Measurements from ENCODE around the gene DENND11. TPM values are rescaled to one million over a fixed set of nuclear protein-coding genes. Genes with fewer than 3 reads are reported as not detected.

DENND11 gene
- total RNA-seq, 3 donors from 2014 or later, result 15.4 to 16.1 (median 15.8) TPM

DNA sequence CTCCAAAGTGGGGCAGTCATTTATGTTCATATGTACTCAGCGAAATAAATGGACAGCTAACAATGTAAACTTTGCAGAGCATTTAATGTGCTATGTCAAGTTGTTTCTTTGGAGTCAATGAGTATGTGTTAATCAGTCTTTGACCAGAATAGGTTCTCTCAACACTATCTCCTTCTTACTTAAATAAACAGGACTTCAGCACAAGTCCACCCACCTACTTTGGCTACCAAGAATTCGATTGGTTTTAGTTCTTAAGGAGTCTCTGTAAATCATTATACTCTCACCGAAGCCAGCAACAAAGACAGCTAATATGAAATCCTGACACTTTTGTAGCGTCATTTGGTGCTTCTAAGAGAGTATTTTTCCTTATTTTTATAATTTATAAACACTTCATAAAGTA lies 13.1 kb upstream of the DENND11 start:
- Mint-ChIP-seq H3K9me3 (no peaks in the 10 kb centered on the region), H3K4me1 (ENCODE audit: low read depth) (no peaks in the 10 kb centered on the region), H3K27me3 (ENCODE audit: low read depth) (no peaks in the 10 kb centered on the region), H3K4me3 (no peak overlapping the region), H3K36me3 (ENCODE audit: insufficient read depth) (no peaks in the 10 kb centered on the region)
- ATAC-seq (no peak), DNase-seq (no peak)

DNA sequence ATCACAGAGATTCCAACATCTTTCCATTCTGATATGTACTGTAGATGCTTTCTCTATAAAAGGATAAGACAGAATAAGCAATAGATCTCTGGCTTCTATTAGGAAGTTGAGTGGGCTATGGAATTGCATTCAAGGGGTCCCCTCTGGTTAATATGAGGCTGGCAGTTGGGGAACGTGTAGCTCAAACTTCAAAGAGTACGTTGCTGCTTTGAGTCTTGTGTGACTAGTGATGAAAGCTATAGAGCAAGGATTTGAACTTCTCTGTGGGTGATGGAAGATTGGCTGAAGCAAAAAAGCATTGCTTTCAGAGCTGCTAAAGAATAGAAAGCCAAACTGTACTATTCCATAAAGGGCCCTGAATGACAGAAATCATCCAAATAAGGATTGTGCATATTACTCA lies 12.6 kb upstream of the DENND11 start:
- Mint-ChIP-seq H3K4me1 (ENCODE audit: low read depth) (no peaks in the 10 kb centered on the region), H3K27me3 (ENCODE audit: low read depth) (no peaks in the 10 kb centered on the region), H3K36me3 (ENCODE audit: insufficient read depth) (no peaks in the 10 kb centered on the region), H3K9me3 (no peaks in the 10 kb centered on the region), H3K4me3 (no peak overlapping the region)
- ATAC-seq (no peak), DNase-seq (no peak)

DNA sequence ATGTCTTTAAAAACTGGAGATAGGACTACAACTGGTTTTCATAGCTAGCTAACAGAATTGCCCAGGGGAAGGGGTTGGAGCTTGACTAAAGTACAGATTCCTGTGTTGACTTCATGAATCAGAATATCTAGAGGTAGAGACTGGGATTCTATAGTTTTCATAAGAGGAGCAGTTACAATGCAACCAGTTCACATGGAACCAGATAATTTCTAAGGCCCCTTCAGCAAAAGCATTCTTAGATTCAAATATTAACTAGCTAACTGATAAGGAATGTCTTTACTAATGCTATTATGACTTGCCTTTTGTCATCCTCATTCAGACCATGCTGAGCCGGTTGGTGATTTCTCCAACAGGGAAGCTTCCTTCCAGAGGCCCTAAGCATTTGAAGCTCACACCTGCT lies 11.9 kb upstream of the DENND11 start:
- Mint-ChIP-seq H3K36me3 (ENCODE audit: insufficient read depth) (no peaks in the 10 kb centered on the region), H3K4me3 (no peak overlapping the region), H3K9me3 (no peaks in the 10 kb centered on the region), H3K27me3 (ENCODE audit: low read depth) (no peaks in the 10 kb centered on the region), H3K4me1 (ENCODE audit: low read depth) (no peaks in the 10 kb centered on the region)
- DNase-seq, result no peak
- no peak for ATAC-seq

DNA sequence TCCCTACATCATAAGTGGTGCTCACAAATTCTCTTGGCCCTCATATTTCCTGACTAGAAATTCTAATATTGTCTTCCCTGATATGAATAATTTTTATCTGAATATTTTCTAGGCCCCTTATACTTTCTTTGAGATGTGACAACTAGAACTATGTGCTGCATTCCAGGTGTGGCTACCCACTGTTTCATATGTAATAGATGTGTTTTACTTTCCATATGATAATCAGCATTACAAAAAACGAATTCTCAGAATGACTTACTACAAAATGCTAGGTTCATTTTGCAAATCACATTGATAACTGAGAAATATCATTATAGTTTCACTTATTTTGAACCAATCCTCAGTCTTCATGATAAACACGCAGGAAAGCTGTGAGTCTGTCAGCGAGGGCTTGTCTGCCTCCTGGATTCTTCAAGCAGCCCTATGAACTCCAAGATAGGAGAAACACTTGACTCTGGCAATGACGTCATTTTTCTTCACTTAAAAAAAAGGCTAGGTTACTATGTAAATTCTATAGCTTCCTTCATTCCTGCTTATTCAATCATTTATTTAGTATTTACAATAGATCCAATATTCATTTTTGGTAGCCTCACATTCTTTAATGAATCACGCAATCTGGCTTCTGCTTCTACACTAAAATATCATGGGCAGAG lies 10.8 kb upstream of the DENND11 start:
- H3K27me3 Mint-ChIP-seq (ENCODE audit: low read depth), result no peaks in the 10 kb centered on the region
- DNase-seq (no peak), ATAC-seq (no peak)
- no peaks in the 10 kb centered on the region for H3K9me3 Mint-ChIP-seq
- H3K4me3 Mint-ChIP-seq, result no peak overlapping the region
- no peaks in the 10 kb centered on the region for H3K36me3 Mint-ChIP-seq (ENCODE audit: insufficient read depth)
- H3K4me1 Mint-ChIP-seq (ENCODE audit: low read depth), result no peaks in the 10 kb centered on the region

DNA sequence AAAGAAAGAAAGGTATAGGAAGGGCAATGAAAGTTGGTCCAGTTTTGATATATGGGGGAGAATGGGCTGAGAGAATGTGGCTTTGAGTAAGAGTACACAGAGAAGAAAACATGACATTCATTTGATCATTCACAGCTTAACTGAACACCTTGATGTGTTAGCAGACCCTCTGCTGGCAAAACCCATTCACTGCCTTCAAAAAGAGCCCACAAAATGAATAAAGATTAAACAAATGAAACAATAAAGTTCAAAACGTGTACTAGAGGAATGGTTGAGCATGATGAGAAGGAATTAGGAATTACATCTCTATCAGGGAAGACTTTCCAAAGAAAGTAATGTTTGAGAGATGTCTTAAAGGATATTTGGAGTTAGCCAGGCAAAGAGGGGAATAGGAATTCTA lies 8.3 kb upstream of the DENND11 start:
- no peak overlapping the region for H3K4me3 Mint-ChIP-seq
- DNase-seq (no peak), ATAC-seq (no peak)
- no peaks in the 10 kb centered on the region for H3K36me3 Mint-ChIP-seq (ENCODE audit: insufficient read depth)
- H3K27me3 Mint-ChIP-seq (ENCODE audit: low read depth), result no peaks in the 10 kb centered on the region
- H3K9me3 Mint-ChIP-seq, result no peaks in the 10 kb centered on the region
- H3K4me1 Mint-ChIP-seq (ENCODE audit: low read depth), result no peaks in the 10 kb centered on the region

DNA sequence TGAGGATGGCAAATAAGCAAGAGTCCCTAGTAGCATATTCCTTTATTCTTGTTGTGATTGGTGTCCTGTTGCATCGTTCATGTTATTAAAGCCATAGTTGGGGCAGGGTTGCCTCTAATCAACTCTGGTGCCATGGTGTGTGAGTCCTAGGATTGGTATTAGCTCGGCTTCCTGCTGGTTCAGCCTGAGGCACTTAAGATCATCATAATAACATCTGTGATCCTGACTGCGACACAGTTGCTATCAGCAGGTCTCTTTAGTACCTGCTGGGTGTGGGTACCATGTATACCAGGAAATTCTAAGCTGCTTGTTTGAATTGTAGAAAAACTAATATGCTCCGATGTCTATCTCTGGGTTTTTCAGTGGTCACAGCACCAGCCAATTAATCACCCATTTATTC lies 7.8 kb upstream of the DENND11 start:
- DNase-seq, result no peak
- ATAC-seq, result no peak
- Mint-ChIP-seq H3K4me1 (ENCODE audit: low read depth) (no peaks in the 10 kb centered on the region), H3K27me3 (ENCODE audit: low read depth) (no peaks in the 10 kb centered on the region), H3K4me3 (no peak overlapping the region), H3K9me3 (no peaks in the 10 kb centered on the region), H3K36me3 (ENCODE audit: insufficient read depth) (no peaks in the 10 kb centered on the region)

DNA sequence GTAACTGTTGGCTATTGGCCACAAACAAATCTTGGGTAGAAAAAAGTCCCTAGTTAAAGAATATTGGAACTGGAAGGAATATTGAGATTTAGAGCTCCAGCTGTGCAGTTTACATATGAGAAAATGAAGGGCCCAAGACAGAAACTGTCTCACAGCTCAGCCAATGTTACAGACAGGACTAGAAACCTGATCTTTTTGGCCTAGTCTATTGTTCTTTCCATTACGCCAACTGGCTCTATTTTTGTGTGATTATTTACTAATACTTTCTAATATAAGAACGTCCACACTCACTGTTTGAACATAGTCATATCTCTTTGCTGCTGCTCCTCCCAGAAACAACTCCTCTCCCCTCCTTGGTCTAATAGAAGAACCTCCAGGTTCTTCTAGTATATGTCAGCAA lies 7.4 kb upstream of the DENND11 start:
- H3K4me1 Mint-ChIP-seq (ENCODE audit: low read depth), result no peaks in the 10 kb centered on the region
- no peaks in the 10 kb centered on the region for H3K27me3 Mint-ChIP-seq (ENCODE audit: low read depth)
- ATAC-seq (no peak), DNase-seq (no peak)
- H3K9me3 Mint-ChIP-seq, result no peaks in the 10 kb centered on the region
- H3K36me3 Mint-ChIP-seq (ENCODE audit: insufficient read depth), result no peaks in the 10 kb centered on the region
- no peak overlapping the region for H3K4me3 Mint-ChIP-seq

DNA sequence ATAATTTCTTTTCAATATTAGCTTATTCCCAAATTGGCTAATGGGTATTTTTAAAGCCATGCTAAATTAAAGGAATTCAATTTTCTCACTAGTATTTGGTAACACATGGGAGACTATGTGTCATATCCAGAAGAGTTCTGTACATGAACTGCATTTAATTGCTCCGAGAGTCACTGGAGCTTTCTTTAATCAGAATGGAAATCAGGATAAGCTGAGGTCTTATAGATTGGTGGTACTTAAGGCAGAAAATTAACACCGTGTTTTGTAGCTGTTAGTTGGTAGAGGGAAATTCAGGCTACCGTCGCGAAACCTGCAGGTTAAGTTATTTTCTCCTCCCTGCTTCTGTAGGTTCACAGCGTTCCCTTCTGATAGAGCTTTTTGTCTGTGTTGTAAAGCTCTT lies 6.4 kb upstream of the DENND11 start, which contains the start of gene WEE2:
WEE2 (plus strand) TSS at position 3 of the 400 bp plus-strand sequence. CDS start 406 bp downstream, outside the sequence.
- H3K36me3 Mint-ChIP-seq (ENCODE audit: insufficient read depth), result no peaks in the 10 kb centered on the region
- H3K4me1 Mint-ChIP-seq (ENCODE audit: low read depth), result no peaks in the 10 kb centered on the region
- no peak within 1 kb of the TSS for H3K4me3 Mint-ChIP-seq

DNA sequence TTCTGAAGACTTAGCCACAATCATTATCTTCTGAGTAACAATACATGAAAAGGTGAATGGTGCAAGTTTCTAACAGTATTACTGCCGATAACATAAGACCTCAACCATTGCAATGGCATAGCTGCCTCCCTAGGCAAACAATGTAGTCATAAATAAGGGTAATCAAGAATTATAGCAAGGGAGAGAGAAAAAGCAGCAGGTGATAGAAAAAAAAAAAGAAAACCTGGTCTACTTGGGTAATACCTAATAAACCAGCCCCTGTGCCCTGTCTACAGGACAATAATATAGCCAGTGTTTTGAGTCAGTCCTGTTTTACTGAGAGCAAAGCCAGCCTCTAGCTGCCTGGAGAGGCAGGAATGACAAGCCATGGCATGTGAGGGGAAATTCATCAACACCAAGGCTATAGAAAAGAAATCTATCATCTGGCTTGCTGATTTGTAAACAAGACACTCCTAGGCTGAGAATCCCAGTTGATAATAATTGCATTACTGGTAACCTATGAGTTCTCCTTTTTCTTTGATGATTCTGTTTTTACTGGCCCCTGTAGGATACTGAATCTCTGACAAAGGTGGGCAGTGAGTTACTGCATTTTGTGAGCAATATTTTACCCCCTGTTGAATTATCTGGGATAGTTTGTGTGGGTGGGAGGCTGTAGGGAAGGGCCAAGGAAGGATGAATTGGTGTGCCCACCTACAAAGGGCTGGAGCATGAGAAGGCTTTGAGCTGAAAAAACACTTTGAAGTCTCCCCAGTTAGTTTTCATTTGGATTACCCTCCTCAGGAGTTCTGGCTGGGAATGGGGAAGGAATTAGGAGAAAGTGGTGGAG lies 4.5 kb upstream of the DENND11 start:
- ATAC-seq, result no peak
- Mint-ChIP-seq H3K4me3 (no peak overlapping the region), H3K27me3 (ENCODE audit: low read depth) (no peaks in the 10 kb centered on the region), H3K4me1 (ENCODE audit: low read depth) (peaks cover 4% of the 10 kb centered on the region), H3K9me3 (no peaks in the 10 kb centered on the region), H3K36me3 (ENCODE audit: insufficient read depth) (no peaks in the 10 kb centered on the region)
- no peak for DNase-seq

More for the DNA sequence above, 6.4 kb upstream of the DENND11 start, which contains the start of gene WEE2:
- DNase-seq, result no peak
- H3K27me3 Mint-ChIP-seq (ENCODE audit: low read depth), result no peaks in the 10 kb centered on the region
- ATAC-seq, result no peak
- H3K9me3 Mint-ChIP-seq, result no peaks in the 10 kb centered on the region

DNA sequence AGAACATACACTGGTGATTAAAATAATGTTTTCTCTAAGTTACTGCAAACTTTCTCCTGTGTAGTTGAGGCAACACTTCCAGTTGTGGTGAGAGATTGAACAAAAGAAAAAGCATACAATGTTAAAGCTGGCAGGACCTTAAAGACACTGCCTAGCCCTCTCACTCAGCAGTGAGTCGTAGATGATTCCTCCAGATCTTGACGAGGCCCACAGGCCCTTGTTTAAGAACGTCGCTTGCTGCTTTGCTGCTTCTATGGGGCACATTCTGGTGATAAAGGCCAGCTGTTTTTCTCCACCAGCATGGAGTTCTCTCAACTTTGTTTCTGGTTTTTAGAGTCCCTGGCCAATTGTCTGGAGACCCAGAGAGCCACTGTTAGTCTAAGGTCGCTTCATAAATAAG lies 2.8 kb upstream of the DENND11 start:
- H3K4me3 Mint-ChIP-seq, result no peak overlapping the region
- no peak for ATAC-seq
- DNase-seq, result no peak
- no peaks in the 10 kb centered on the region for H3K9me3 Mint-ChIP-seq
- no peaks in the 10 kb centered on the region for H3K27me3 Mint-ChIP-seq (ENCODE audit: low read depth)
- peaks cover 18% of the 10 kb centered on the region for H3K4me1 Mint-ChIP-seq (ENCODE audit: low read depth)
- no peaks in the 10 kb centered on the region for H3K36me3 Mint-ChIP-seq (ENCODE audit: insufficient read depth)

DNA sequence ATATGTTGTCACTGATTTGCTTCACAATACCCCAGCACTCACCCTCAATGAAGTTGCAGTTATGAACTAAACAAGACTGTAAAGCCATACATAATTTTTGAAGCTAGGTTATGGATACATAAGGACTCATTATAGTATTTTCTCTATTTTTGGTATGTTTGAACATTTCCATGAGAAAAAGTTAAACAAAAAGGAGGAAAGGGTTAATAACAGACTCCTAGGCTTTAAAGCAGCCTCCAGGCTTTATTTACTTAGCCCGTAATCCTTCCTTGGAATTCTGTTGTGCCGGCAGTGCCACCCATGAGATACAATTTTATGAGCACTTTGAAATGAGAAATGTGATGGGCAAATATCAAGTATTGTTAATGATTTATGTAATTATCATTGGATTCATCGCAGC lies 2.1 kb upstream of the DENND11 start:
- Mint-ChIP-seq H3K4me3 (no peak overlapping the region), H3K4me1 (ENCODE audit: low read depth) (peaks cover 23% of the 10 kb centered on the region), H3K9me3 (no peaks in the 10 kb centered on the region), H3K36me3 (ENCODE audit: insufficient read depth) (no peaks in the 10 kb centered on the region), H3K27me3 (ENCODE audit: low read depth) (no peaks in the 10 kb centered on the region)
- no peak for ATAC-seq
- no peak for DNase-seq

DNA sequence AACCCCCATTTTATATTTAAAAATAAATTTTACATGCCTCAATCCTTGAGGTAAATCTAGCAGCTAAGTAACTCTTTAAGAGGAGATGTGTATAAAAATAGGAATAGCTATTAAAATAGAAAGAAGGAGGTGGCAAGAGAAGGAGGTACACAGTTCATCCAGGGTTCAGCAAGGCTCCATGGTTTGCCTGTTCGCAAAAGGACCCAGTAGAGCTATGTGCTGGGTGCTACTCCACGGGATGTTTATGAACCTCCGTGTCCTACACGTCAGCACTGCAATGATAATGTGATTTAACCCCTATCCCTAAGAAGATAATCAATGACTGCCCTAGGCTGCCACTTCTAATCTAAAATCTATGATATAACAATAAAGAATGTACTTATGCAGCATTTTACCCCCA lies 926 bp upstream of the DENND11 start:
- DNase-seq (no peak), ATAC-seq (no peak)
- Mint-ChIP-seq H3K9me3 (no peaks in the 10 kb centered on the region), H3K4me3 (peak overlapping the region; percentile 78), H3K27me3 (ENCODE audit: low read depth) (no peaks in the 10 kb centered on the region), H3K36me3 (ENCODE audit: insufficient read depth) (no peaks in the 10 kb centered on the region), H3K4me1 (ENCODE audit: low read depth) (peaks cover 35% of the 10 kb centered on the region)

DNA sequence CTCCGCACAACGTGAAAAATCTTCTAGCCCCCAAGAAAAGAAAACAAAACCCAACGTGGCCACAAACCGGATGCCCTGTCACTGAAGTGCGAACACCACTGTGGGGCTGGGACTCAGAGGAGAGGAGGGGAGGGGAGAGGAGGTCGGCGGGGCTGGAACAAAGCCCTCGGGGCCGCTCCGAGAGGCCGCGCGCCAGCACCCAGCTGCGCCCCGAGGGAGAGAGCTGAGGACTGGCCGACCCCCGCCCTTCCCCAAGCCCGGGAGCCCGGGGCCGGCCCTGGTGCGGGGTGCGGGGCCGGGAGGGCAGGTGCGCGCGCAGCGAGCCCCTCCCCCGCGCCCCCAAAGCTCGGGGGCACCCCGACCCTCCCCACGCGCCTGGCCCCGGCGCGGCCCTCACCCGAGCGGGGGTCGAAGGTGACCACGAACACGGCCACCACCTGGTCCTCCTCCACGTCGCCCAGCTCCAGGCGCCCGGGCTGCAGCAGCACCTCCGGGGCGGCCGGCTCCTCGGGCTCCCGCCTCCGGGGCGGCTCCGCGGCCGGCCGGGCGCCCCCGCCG lies 398 bp downstream of the DENND11 start:
- Mint-ChIP-seq H3K36me3 (ENCODE audit: insufficient read depth) (peaks cover 1% of the 10 kb centered on the region), H3K27me3 (ENCODE audit: low read depth) (no peaks in the 10 kb centered on the region), H3K4me3 (peak overlapping the region; percentile 86), H3K4me1 (ENCODE audit: low read depth) (peaks cover 46% of the 10 kb centered on the region), H3K9me3 (no peaks in the 10 kb centered on the region)
- ATAC-seq, result peak; percentile 92 to 94
- peak; percentile 44 for DNase-seq

DNA sequence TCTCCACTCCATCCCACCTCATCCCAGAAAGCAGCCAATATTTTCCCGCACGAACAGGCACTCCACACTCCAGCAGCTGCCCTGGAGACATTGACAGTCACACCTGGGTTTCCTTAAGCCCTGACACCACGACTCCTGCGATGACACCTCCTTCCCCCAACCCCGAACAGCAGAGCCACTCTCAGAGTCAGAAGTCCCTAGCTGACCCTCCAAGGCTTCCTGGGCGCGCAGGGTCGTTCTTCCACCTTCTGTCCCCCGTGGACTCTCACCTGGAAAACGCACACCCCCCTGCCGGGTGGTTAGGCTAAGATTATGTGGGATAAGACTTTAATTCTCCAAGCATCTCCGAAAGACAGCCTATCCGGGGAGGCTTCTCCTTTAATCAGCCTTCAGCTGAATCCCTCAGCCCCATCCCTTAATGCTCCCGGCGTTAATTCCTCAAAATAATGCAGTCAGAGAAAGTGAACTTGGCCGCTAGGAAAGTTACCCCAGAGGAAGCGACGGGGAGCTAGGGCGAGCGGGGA lies 1.1 kb downstream of the DENND11 start:
- Mint-ChIP-seq H3K9me3 (no peaks in the 10 kb centered on the region), H3K27me3 (ENCODE audit: low read depth) (no peaks in the 10 kb centered on the region), H3K4me3 (peak overlapping the region; percentile 86), H3K4me1 (ENCODE audit: low read depth) (peaks cover 51% of the 10 kb centered on the region), H3K36me3 (ENCODE audit: insufficient read depth) (peaks cover 4% of the 10 kb centered on the region)
- peak in 1 of 2 donors; percentile 1 for ATAC-seq
- no peak for DNase-seq
